Nephron progenitor cell (in vitro differentiated cells): ENCODE data around the gene HOXA3.

Experiments used
- DNase-seq: peaks from one replicate; pipeline ENCODE4 v3.0.0; 2021
- H3K27ac Mint-ChIP-seq: 2 replicates; pipeline ENCODE4 v1.8.0; 2021; ENCODE audit warnings: mild to moderate bottlenecking, moderate library complexity, mixed read lengths
- H3K27me3 Mint-ChIP-seq: 2 replicates; pipeline ENCODE4 v1.8.0; 2021; ENCODE audit warnings: mild to moderate bottlenecking, low read depth, mixed read lengths; ENCODE audit not compliant: poor library complexity
- H3K36me3 Mint-ChIP-seq: 2 replicates; pipeline ENCODE4 v1.8.0; 2021; ENCODE audit warnings: low read depth, mixed read lengths
- H3K4me1 Mint-ChIP-seq: 2 replicates; pipeline ENCODE4 v1.8.0; 2021; ENCODE audit warnings: mixed read lengths
- H3K4me3 Mint-ChIP-seq: 2 replicates; pipeline ENCODE4 v1.8.0; 2021; ENCODE audit warnings: mild to moderate bottlenecking, moderate library complexity, mixed read lengths
- H3K9me3 Mint-ChIP-seq: 2 replicates; pipeline ENCODE4 v1.8.0; 2021; ENCODE audit warnings: mild to moderate bottlenecking, moderate library complexity, mixed read lengths
- TF ChIP-seq, protein P1 (sequence below): fragments of 200-600 bp; sonication (generic); IDR thresholded peaks from 2 replicates; pipeline ENCODE4 v1.5.0; 2021; ENCODE audit warnings: antibody characterized with exemption

The HOXA3 gene

DNA sequence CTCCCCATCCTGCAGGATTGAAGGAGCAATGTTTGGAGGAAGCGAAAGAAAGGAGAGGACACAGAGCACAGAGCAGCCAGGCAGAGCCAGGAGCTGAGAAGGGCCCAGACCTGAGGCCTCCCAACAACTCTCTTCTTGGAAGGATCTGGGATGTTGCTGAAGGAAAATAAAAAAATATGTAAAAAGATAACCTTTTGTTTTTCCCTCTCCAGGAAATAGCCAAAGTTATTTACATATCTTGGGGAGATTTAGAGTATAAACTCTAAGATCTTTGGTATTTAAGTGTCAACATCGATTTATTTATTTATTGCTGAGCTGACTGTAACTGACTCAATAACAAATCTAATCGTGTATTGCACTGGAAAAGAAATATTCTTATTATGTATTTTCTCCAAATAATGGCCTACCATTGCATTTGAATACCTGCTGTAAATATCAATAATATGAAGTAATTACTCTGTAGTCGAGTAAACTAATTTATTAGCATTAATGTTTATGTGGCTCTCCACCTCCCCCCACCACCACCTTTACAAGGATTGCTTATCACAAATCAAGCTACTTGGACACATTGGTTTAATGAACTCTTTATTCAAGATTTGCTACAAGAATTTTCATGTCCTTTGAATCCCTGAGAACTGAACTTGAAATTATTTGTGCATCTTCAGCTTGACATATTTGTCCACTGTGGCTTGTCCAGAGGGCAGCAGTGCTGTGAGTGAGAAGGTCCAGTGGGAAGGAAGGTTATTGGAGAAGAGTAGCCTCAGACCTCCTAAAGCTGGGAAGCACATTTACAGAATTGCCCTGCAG is 34.5 kb upstream of the HOXA3 start:
- Mint-ChIP-seq H3K9me3 (no peaks in the 10 kb centered on the region), H3K27ac (no peak overlapping the region), H3K27me3 (peaks cover 88% of the 10 kb centered on the region), H3K4me1 (peaks cover 68% of the 10 kb centered on the region), H3K36me3 (peaks cover 4% of the 10 kb centered on the region), H3K4me3 (peak overlapping the region; percentile 82)
- TF ChIP-seq, protein P1, sequence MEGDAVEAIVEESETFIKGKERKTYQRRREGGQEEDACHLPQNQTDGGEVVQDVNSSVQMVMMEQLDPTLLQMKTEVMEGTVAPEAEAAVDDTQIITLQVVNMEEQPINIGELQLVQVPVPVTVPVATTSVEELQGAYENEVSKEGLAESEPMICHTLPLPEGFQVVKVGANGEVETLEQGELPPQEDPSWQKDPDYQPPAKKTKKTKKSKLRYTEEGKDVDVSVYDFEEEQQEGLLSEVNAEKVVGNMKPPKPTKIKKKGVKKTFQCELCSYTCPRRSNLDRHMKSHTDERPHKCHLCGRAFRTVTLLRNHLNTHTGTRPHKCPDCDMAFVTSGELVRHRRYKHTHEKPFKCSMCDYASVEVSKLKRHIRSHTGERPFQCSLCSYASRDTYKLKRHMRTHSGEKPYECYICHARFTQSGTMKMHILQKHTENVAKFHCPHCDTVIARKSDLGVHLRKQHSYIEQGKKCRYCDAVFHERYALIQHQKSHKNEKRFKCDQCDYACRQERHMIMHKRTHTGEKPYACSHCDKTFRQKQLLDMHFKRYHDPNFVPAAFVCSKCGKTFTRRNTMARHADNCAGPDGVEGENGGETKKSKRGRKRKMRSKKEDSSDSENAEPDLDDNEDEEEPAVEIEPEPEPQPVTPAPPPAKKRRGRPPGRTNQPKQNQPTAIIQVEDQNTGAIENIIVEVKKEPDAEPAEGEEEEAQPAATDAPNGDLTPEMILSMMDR, result no peak
- DNase-seq, result no peak

DNA sequence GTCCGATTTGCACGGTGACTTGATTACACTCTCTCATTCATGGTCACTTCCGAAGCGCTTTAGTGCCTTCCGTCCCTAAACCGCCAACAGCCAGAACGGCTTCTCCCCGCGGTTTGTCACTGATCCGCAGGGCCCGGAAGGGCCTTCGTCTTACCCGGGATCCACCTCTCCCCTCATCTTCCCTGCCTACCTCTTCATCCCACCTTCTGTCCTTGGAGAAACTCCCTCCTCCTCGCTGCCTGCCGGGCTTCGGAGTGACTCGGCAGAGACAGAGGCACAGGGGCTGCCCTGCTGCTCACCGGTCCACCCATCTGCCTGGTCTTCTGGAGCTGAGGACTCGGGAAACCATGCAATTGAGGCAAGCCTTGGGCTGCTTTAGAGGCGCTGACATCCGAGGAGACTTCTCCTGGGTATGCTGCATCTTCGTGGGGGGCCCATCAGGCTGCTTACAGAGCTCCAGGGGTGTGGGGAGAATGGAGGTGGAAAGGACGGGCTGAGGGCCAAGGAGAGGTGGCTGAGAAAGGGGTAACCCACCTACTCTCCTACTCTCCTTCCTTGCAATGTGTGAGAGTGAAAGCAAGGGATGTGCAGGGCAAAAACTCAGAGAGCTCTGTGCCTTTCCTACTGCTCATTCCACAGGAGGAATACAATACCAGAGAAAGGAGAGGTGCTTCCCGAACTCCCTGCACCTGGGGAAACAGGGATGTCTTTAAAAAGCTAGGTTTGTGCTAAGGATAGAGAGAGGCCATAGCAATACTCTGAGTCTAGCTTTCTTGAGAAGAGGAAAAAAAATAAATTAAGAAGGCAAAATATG is 33.7 kb upstream of the HOXA3 start:
- peak; percentile 33 for DNase-seq
- no peaks in the 10 kb centered on the region for H3K9me3 Mint-ChIP-seq
- H3K4me3 Mint-ChIP-seq, result peak overlapping the region; percentile 82
- peaks cover 4% of the 10 kb centered on the region for H3K36me3 Mint-ChIP-seq
- H3K27me3 Mint-ChIP-seq, result peaks cover 88% of the 10 kb centered on the region
- TF ChIP-seq, protein P1, result no peak
- no peak overlapping the region for H3K27ac Mint-ChIP-seq
- peaks cover 71% of the 10 kb centered on the region for H3K4me1 Mint-ChIP-seq

DNA sequence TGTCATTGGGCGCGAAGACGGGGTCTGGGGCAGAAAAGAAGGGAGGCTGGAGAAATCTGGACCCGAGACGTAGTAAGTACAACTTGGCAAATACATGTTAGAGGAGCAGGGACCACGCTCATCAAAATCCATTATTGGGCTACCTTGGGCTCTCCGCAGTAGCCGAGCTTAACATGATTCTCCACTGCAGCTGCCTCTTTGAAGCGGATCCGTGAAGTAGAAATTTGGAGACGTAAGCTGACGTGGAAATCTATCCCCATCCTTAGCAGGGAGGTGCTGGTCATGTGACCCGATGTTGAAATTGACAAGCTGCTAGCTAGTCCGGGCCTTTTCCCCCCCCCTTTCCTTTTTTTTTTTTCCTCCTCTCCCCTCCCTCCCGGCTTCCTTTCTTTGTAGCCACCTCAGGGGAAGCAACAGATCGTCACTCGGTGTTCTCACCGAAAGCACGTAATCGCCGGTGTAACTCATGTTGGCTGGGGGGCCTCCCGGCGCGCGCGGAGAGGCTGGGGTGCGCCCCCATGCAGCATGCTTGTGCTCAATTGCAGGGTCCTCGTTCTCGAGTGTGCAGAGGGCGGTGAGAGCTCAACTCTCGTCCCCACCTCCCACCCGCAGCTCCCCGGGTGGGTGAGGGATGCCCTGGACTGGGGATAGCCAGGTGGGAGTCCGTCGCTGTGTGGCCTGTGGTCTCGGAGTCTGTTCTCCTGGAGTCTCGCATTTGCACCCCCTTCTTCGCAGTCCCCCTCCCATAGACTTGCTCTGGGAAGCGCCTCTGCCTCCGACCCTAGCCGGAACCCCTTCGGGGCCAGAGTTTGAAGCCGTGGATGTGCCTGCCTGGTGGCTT is 32.9 kb upstream of the HOXA3 start, which contains the start of gene HOXA11:
TSS of gene HOXA11 (minus strand) at position 220 of the 841 bp plus-strand sequence. CDS start at position 132, 88 bp downstream.
- Mint-ChIP-seq H3K4me1 (peaks cover 75% of the 10 kb centered on the region), H3K27ac (peak within 1 kb of the TSS; percentile 83), H3K27me3 (peaks cover 84% of the 10 kb centered on the region), H3K36me3 (peaks cover 4% of the 10 kb centered on the region), H3K9me3 (no peaks in the 10 kb centered on the region), H3K4me3 (peak within 1 kb of the TSS; percentile 82)
- DNase-seq, result peak; percentile 40
- TF ChIP-seq, protein P1, result no peak

DNA sequence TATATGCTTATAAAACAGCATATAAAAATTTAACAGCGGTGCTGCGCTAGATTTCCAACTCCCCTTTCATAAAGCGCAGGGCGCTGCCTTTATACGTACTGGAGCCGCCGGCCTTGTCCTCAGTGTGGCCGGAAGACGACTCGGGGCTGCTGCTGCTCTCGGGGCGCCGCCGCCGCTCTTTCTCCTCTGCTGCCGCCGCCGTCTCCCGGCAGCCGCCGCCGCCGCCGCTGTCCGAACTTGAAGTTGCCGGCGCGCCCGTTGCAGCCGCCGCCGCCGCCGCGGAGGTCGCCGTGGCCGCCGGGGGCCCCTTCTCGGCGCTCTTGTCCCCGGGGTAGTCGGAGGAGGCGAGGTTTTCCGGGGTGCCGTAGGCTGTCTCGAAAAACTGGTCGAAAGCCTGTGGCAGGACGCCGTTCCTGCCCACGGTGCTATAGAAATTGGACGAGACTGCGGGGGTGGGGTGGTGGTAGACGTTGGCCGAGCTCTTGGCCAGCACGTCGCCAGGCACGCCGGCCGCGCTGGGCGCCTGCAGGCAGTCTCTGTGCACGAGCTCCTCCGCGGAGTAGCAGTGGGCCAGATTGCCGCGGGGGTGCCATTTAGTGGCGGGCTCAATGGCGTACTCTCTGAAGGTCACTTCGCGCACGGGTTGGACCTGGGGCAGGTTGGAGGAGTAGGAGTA is 32.1 kb upstream of the HOXA3 start:
- Mint-ChIP-seq H3K36me3 (peaks cover 4% of the 10 kb centered on the region), H3K4me1 (peaks cover 75% of the 10 kb centered on the region), H3K27me3 (peaks cover 83% of the 10 kb centered on the region), H3K27ac (peak overlapping the region; percentile 83), H3K4me3 (peak overlapping the region; percentile 82), H3K9me3 (no peaks in the 10 kb centered on the region)
- DNase-seq, result peak; percentile 71
- TF ChIP-seq, protein P1, result no peak

DNA sequence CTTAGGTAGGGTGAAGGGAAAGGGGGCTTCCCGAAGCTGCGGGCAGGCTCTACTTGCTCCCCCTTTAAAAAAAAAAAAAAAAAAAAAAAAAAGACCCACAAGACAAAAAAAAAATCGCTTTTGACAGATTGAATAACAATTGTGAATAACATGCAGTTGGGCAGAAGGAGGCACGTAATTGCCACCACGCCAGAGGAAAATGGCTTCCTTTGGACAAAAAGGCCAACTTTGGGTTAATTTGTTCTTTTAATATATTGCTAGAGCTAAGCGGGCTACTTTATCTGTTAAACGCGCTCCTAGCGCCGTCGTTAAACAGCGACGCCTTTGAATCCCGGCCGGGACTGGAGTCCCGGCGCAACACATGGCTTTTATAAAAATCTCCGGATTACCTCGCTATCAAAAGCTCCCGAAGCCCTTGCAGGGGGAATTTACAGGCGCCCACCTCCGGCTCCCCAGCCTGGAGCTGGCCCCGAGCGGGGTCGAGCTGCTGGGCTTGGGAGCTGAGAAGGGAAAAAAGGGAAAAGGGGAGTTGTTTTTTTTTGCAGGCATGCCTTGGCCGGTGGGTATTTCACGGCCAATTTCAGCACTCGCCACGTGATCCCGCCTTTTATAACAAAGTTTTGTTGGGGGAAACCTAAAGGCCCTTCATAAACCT is 31.4 kb upstream of the HOXA3 start:
- DNase-seq, result peak; percentile 20
- TF ChIP-seq, protein P1, result no peak
- Mint-ChIP-seq H3K9me3 (no peaks in the 10 kb centered on the region), H3K27me3 (peaks cover 83% of the 10 kb centered on the region), H3K4me3 (peak overlapping the region; percentile 82), H3K27ac (peak overlapping the region; percentile 61), H3K4me1 (peaks cover 75% of the 10 kb centered on the region), H3K36me3 (peaks cover 4% of the 10 kb centered on the region)
